ENCODE measurements around the gene FZD7. TPM values are rescaled to one million over a fixed set of nuclear protein-coding genes. Genes with fewer than 3 reads are reported as not detected.

The FZD7 gene
- 10 to 100 TPM; 32.4 to 45.1 (median 35.7) TPM for polyA plus RNA-seq (ENCODE audit: insufficient read depth in 1 of 5, insufficient read length in 5 of 5, low replicate concordance in 1 of 5)
- long read RNA-seq, donor 1, transcript FZD7-201 (1 exons, 3,859 nt), result major isoform, 41 of 41 reads
- long read RNA-seq, donor 1, partial matches to known transcripts, result 0 of 41 reads
- long read RNA-seq, donor 1, other reads (novel, unspliced or antisense), result 0 of 41 reads
- long read RNA-seq, donor 2, transcript FZD7-201 (1 exons, 3,859 nt), result major isoform, 13 of 13 reads
- long read RNA-seq, donor 2, partial matches to known transcripts, result 0 of 13 reads
- long read RNA-seq, donor 2, other reads (novel, unspliced or antisense), result 0 of 13 reads
- long read RNA-seq, donor 3, transcript FZD7-201 (1 exons, 3,859 nt), result major isoform, 31 of 31 reads
- long read RNA-seq, donor 3, partial matches to known transcripts, result 0 of 31 reads
- long read RNA-seq, donor 3, other reads (novel, unspliced or antisense), result 0 of 31 reads
- long read RNA-seq, donor 4, transcript FZD7-201 (1 exons, 3,859 nt), result major isoform, 17 of 17 reads
- long read RNA-seq, donor 4, partial matches to known transcripts, result 0 of 17 reads
- long read RNA-seq, donor 4, other reads (novel, unspliced or antisense), result 0 of 17 reads
- long read RNA-seq, donor 5, transcript FZD7-201 (1 exons, 3,859 nt), result major isoform, 23 of 23 reads
- long read RNA-seq, donor 5, partial matches to known transcripts, result 0 of 23 reads
- long read RNA-seq, donor 5, other reads (novel, unspliced or antisense), result 0 of 23 reads
- long read RNA-seq, donor 6, transcript FZD7-201 (1 exons, 3,859 nt), result major isoform, 35 of 35 reads
- long read RNA-seq, donor 6, partial matches to known transcripts, result 0 of 35 reads
- long read RNA-seq, donor 6, other reads (novel, unspliced or antisense), result 0 of 35 reads
- long read RNA-seq, donor 7, transcript FZD7-201 (1 exons, 3,859 nt), result major isoform, 14 of 14 reads
- long read RNA-seq, donor 7, partial matches to known transcripts, result 0 of 14 reads
- long read RNA-seq, donor 7, other reads (novel, unspliced or antisense), result 0 of 14 reads
- long read RNA-seq, donor 8, transcript FZD7-201 (1 exons, 3,859 nt), result major isoform, 19 of 19 reads
- long read RNA-seq, donor 8, partial matches to known transcripts, result 0 of 19 reads
- long read RNA-seq, donor 8, other reads (novel, unspliced or antisense), result 0 of 19 reads

- DNase-seq, result peak; percentile 95 to 97
These were observed at the start of gene FZD7 for GRCh38 chr2:202033317-202034248. FZD7 (plus strand) TSS chr2:202033855; CDS start chr2:202034648, 793 bp downstream.

GRCh38 chr2:201984333-201984732 is 49.3 kb upstream of the FZD7 start:
- DNase-seq, result no peak

- DNase-seq, result no peak
These were observed 48.7 kb upstream of the FZD7 start for GRCh38 chr2:201984800-201985525.

GRCh38 chr2:201985728-201986462 is 47.8 kb upstream of the FZD7 start:
- no peak for DNase-seq

- DNase-seq, result no peak
These were observed 47.3 kb upstream of the FZD7 start for GRCh38 chr2:201986463-201986735.

- DNase-seq, result no peak
These were observed 46.2 kb upstream of the FZD7 start for GRCh38 chr2:201987426-201987825.

- no peak for DNase-seq
These were observed 43.6 kb upstream of the FZD7 start for GRCh38 chr2:201990069-201990468.

- DNase-seq, result no peak
These were observed 40.7 kb upstream of the FZD7 start for GRCh38 chr2:201992960-201993359.

- no peak for DNase-seq
These were observed 38.5 kb upstream of the FZD7 start for GRCh38 chr2:201994973-201995638.

GRCh38 chr2:201996006-201996405 is 37.6 kb upstream of the FZD7 start:
- DNase-seq, result no peak

- no peak for DNase-seq
These were observed 36.9 kb upstream of the FZD7 start for GRCh38 chr2:201996679-201997314.

GRCh38 chr2:201999279-201999678 is 34.4 kb upstream of the FZD7 start:
- no peak for DNase-seq

GRCh38 chr2:202001826-202002225 is 31.8 kb upstream of the FZD7 start:
- no peak for DNase-seq

GRCh38 chr2:202002381-202002780 is 31.3 kb upstream of the FZD7 start:
- no peak for DNase-seq

- DNase-seq, result no peak
These were observed 28.3 kb upstream of the FZD7 start for GRCh38 chr2:202005272-202005887.

- no peak for DNase-seq
These were observed 27.4 kb upstream of the FZD7 start for GRCh38 chr2:202006301-202006700.

GRCh38 chr2:202007015-202007982 is 26.4 kb upstream of the FZD7 start:
- DNase-seq, result no peak
